ENCODE results near the gene PHRF1.
A peak's percentile ranks its signal among the peaks of the same experiment; 100 is the strongest.
"Not testable (repeated sequence)": the region's sequence is repeated elsewhere in the genome, so short reads cannot be mapped to it uniquely, and the experiment has no call there.

The PHRF1 gene

DNA sequence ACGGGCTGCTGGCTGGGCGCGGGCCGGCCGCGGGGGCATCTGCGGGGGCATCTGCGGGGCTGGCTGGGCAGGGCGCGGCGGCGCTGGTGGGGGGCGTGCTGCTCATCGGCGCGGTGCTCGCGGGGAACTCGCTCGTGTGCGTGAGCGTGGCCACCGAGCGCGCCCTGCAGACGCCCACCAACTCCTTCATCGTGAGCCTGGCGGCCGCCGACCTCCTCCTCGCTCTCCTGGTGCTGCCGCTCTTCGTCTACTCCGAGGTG lies 61.0 kb downstream of the PHRF1 start:
- no peak for DNase-seq

DNA sequence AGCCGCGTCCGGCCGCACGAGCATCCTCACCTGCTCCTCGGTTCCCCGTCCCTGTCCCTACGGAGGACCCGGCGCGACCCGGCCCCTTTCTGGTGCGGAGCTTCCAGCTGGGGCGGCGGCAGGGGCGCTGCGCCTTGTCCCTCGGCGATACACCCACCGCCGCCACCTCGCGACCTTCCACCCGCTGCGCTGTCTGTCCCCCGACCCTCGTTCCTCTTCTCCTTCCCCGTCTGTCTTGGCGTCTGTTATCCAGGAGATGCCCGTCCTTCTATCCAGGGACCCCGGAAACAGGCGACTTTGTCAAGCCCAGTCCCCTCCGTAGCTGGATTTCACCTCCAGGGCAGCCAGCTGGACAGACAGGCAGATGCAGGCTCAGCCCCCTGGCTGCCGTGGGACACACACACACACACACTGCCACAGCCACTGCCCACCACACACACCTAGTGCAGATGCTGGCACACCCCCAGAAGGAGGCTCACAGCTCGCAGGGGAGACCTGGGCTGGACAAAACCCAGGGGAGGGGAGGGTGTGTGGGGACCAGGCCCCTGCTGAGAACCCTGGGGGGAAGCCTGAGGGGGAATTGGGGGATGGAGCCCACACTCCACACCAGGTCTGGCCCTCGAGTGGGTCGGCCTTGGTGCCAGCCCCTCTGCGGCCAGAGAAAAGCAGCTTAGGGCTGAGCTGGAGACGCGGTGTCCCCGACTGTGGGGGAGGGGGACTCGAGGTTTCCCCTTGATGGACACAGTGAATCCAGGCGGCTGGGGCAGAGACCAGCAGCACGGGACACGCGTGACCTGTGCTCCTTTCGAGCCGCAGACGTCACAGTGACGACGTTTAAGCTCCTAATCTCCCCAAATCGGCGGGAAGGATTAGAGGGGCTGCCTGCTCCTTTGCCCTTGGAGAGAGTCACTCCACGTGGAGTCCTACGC lies 61.6 kb downstream of the PHRF1 start:
- DNase-seq, result no peak

GRCh38 chr11:638631-639331 lies 62.5 kb downstream of the PHRF1 start:
- peak; percentile 38 for DNase-seq

DNA sequence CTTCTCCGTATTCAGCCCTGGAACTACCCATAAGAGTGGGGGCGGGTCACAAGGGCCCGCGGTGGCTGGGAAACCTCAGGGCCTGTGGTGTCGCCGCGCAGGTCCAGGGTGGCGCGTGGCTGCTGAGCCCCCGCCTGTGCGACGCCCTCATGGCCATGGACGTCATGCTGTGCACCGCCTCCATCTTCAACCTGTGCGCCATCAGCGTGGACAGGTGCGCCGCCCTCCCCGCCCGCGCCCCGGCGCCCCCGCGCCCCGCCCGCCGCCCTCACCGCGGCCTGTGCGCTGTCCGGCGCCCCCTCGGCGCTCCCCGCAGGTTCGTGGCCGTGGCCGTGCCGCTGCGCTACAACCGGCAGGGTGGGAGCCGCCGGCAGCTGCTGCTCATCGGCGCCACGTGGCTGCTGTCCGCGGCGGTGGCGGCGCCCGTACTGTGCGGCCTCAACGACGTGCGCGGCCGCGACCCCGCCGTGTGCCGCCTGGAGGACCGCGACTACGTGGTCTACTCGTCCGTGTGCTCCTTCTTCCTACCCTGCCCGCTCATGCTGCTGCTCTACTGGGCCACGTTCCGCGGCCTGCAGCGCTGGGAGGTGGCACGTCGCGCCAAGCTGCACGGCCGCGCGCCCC lies 63.2 kb downstream of the PHRF1 start:
- no peak for DNase-seq

DNA sequence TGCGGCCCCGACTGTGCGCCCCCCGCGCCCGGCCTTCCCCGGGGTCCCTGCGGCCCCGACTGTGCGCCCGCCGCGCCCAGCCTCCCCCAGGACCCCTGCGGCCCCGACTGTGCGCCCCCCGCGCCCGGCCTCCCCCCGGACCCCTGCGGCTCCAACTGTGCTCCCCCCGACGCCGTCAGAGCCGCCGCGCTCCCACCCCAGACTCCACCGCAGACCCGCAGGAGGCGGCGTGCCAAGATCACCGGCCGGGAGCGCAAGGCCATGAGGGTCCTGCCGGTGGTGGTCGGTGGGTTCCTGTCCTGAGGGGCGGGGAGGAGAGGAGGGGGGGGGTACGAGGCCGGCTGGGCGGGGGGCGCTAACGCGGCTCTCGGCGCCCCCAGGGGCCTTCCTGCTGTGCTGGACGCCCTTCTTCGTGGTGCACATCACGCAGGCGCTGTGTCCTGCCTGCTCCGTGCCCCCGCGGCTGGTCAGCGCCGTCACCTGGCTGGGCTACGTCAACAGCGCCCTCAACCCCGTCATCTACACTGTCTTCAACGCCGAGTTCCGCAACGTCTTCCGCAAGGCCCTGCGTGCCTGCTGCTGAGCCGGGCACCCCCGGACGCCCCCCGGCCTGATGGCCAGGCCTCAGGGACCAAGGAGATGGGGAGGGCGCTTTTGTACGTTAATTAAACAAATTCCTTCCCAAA lies 63.9 kb downstream of the PHRF1 start:
- DNase-seq, result no peak

DNA sequence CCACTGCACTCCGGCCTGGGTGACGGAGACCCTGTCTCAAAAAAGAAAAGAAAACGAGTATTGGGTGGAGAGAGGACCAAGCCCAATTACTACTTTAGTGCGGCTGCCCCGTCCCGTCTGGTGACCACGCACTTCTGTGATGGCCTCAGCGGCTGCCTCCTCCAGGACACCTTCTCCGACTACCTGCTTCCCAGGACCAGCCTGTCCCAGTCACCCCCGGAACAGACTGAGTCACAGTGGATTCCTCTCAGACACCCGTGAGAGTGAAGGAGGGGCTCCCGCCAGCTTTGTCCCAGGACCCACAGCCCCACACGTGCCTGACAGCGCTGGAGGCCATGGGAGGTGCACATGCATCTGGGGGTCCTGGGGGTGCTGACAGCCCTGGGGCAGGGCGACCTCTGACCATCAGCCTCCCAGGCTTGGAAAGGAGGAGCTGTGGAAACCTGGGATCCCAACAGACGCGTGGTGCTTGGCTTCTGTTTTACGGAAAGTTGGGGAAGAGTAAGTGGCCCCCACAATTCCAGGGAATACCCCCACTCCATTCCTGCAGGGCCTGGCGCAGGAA lies 65.6 kb downstream of the PHRF1 start:
- DNase-seq, result no peak

DNA sequence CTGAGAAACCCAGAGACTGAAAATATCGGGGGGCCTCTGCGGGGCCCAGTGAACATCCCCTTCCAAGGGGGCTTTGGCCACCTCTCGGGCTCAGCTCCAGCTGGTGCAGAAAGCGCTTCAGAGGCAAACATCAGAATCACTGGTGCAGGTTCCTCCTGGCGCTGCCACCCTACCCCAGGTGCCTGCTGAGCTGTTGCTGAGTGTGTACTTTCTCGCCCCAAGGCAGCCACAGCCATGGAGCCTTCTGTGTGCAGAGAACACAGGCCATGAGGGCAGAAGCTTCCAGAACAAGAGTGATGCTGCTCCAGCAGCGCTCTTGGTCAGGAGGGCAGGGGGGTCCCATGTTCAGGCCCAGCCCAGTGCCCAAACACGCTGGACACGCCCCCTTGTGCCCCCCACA lies 67.1 kb downstream of the PHRF1 start:
- no peak for DNase-seq

DNA sequence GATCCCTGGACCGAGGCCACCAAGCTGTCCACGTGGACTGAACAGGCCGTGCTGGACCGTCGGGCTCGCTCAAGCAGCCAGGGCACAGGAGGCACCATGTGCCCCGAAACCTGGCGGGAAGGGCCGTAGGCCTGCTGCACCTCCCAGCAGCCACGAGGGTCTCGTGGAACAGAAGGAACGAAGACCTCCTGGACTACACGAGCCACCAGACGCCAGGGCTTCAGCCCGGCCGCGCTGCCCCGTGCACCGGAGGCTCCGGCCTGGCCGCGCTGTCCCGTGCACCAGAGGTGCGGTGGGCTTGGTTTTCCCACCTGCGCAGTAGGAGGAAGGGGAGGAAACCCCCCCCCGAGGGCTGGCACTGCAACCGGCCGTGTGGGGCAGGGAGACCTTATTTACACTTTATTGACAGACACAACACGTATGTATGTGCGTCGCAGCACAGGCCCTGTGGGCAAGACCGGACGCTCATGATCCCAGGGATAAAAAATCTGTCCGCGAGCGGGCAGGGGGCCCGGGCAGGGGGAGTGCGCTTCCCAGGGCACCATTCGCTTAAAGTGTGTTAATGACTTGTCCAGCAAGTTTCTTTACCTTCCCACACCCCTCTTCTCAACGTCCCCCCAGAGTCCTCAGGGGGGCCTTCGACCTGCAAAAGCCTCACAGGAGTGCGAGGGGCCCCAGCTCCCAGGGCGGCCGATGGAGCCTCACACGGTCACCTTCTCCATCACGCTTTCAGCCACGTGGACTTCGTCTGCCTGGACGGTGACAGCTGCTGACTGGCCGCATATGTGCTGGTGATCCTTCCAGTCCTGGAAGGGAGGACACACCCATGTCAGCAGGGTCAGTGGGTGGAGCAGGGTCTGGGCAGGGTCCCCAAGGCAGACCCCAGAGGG lies 67.8 kb downstream of the PHRF1 start:
- no peak for DNase-seq

- DNase-seq, result no peak
Observed at GRCh38 chr11:645536-645935, 69.3 kb downstream of the PHRF1 start.

- DNase-seq, result no peak
Observed at GRCh38 chr11:646214-646613, 69.9 kb downstream of the PHRF1 start.

- not testable (repeated sequence) for DNase-seq
Observed at GRCh38 chr11:647672-648158, 71.4 kb downstream of the PHRF1 start.

DNA sequence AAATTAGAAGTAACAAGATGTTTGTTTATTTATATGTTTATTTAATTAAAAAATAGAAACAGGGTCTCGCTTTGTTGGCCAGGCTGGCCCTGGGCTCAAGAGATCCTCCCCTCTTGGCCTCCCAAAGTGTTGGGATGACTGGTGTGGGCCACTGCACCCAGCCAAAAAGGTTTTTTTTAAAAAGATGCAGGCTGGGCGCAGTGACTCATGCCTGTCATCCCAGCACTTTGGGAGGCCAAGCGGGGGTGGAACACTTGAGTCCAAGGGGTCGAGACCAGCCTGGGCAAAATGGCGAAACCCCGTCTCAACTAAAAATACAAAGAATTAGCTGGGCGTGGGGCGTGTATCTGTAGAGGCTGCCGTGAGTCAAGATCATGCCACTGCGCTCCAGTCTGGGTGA lies 74.2 kb downstream of the PHRF1 start:
- DNase-seq, result no peak

GRCh38 chr11:653136-653535 lies 76.9 kb downstream of the PHRF1 start:
- not testable (repeated sequence) for DNase-seq

GRCh38 chr11:653837-654236 lies 77.6 kb downstream of the PHRF1 start:
- DNase-seq, result no peak

DNA sequence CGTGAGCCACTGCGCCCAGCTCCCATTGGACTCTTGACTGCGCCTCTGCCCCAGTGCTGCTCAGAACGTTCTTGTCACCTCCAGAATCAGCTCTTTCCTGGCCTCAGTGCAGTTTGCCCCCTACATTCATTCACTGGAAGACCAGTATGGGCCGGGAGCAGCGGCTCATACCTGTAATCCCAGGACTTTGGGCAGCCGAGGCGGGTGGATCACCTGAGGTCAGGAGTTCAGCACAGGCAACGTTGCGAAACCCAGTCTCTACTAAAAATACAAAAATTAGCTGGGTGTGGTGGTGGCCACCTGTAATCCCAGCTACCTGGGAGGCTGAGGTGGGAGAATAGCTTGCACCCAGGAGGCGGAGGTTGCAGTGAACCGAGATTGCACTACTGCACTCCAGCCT lies 78.2 kb downstream of the PHRF1 start:
- not testable (repeated sequence) for DNase-seq

- DNase-seq, result peak; percentile 49
Observed at GRCh38 chr11:655036-655726, 78.9 kb downstream of the PHRF1 start.

GRCh38 chr11:656426-656825 lies 80.2 kb downstream of the PHRF1 start:
- DNase-seq, result no peak

- no peak for DNase-seq
Observed at GRCh38 chr11:656866-657265, 80.6 kb downstream of the PHRF1 start.

DNA sequence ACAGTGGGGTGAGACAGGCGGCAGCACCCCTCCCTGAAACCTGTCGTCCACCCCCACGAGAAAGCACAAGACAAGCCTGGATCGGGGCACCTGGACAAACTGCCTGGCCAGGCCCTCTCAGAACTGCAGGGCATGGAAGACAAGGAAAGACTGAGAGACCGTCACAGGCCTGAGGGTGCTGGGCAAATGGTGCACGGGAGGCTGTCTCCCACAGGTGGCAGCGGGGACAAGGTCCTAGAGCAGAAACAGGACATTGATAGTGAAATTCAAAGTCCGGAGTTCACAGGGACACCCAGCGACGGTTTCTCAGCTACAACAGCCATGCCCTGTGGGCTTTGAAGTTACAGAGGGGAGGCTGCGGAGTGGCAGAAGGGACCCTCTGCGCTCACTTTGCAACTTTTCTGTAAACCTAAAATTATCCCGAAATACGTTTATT lies 81.4 kb downstream of the PHRF1 start:
- no peak for DNase-seq

DNA sequence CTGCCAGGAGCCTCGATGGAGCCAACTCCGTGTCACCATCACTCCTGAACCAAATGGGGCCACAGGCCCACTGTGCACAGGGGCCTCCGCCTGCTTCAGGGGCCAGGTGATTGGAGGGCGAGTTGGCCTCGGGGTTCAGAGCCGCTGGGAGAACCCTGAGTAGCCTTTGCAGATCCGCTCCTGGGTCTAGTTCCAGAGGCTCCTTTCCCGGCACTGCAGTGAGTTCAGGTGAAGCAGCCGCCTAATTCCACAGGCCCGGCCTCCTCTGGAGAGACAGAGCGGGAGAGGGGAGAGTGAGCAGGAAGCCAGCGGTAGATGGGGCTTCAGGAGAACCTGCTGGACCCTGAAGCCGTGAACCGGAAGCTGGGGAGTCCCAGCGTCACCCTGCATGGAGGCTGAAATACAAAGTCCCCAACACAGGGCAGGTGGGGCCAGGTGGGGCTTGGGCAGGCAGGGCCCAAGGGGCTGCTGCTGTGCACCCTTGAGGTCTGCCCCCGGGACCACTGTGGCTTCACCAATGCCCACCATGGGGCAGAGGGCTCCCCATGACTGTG lies 83.3 kb downstream of the PHRF1 start:
- DNase-seq, result no peak

DNA sequence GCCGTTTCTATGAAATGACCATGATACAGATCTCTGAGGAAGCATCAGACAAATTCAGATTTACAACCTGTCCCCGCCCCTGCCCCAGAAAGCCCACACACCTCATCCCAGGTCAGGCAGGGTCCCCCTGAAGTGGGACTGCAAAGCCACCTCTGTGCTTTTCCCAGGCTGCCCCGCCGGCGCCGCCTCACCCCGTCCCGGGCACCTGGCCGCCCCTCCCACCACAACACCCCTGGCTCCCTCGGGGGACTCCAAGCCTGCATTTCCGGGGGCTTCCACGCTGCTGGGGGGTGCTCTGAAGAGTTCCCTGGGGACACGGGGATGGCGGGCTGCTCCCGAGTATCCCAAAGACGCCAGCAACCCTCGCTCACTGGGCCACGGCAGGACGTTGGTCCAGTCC lies 84.0 kb downstream of the PHRF1 start:
- DNase-seq, result no peak
